HepG2 (cell line): ENCODE results near the gene ZNF444. TPM values are rescaled to one million over a fixed set of nuclear protein-coding genes. Genes with fewer than 3 reads are reported as not detected.
A peak's percentile ranks its signal among the peaks of the same experiment; 100 is the strongest.

Experiments used
- ERF ChIP-seq: IDR thresholded peaks from 2 replicates; pipeline ENCODE4 v1.6.1; 2018; ENCODE audit warnings: missing biosample characterization, missing genetic modification reagents
- GABPB1 ChIP-seq: IDR thresholded peaks from 2 replicates; pipeline ENCODE4 v1.6.1; 2016; ENCODE audit warnings: mild to moderate bottlenecking, missing genetic modification reagents, moderate library complexity, missing compliant biosample characterization
- MIER3 ChIP-seq: IDR thresholded peaks from 2 replicates; pipeline ENCODE4 v1.6.1; 2016; ENCODE audit warnings: missing compliant biosample characterization, borderline replicate concordance
- NFKB2 ChIP-seq: sonication (generic); formaldehyde crosslinking; IDR thresholded peaks from 2 replicates; pipeline ENCODE4 v1.4.0; 2020; ENCODE audit warnings: missing genetic modification reagents, borderline replicate concordance
- SATB2 ChIP-seq: sonication (generic); formaldehyde crosslinking; IDR thresholded peaks from 2 replicates; pipeline ENCODE4 v1.5.0; 2020; ENCODE audit warnings: missing genetic modification reagents
- U2AF1 ChIP-seq: fragments of 200-400 bp; formaldehyde crosslinking; optimal IDR thresholded peaks from 2 replicates; pipeline ENCODE3; 2017; ENCODE audit warnings: mild to moderate bottlenecking, low read depth, low read length
- ZNF124 ChIP-seq: sonication (generic); formaldehyde crosslinking; IDR thresholded peaks from 2 replicates; pipeline ENCODE4 v1.4.0; 2020; ENCODE audit warnings: missing genetic modification reagents
- ZNF296 ChIP-seq: sonication (generic); formaldehyde crosslinking; conservative IDR thresholded peaks from 2 replicates; pipeline ENCODE4 v1.5.0; 2020; ENCODE audit warnings: mild to moderate bottlenecking, missing genetic modification reagents
- ZNF572 ChIP-seq: sonication (generic); formaldehyde crosslinking; IDR thresholded peaks from 2 replicates; pipeline ENCODE4 v1.5.1; 2020; ENCODE audit warnings: mild to moderate bottlenecking, missing genetic modification reagents
- ZNF724P ChIP-seq: sonication (generic); formaldehyde crosslinking; IDR thresholded peaks from 2 replicates; pipeline ENCODE4 v1.8.0; 2022; ENCODE audit warnings: missing genetic modification reagents, borderline replicate concordance
- ZNF878 ChIP-seq: sonication (generic); formaldehyde crosslinking; IDR thresholded peaks from 2 replicates; pipeline ENCODE4 v1.8.1; 2023; ENCODE audit warnings: mild to moderate bottlenecking, missing genetic modification reagents, moderate library complexity
- polyA plus RNA-seq, 8 experiments: library from polyadenylated mRNA; depleted of rRNA in 3 of 8; stranded (reverse) in 7 of 8; unstranded in 1 of 8; fragments of >200 nt; fragmentation: Illumina TruSeq in 4 of 8; extraction: Trizol in 4 of 8; gene quantifications; 2 replicates each; pipeline versions ENCODE4 v1.2.1 to v1.2.3, GENCODE V29; 2011 to 2016; ENCODE audit warnings: low read depth in 4 of 8, missing spikeins in 1 of 8, mixed read lengths in 1 of 8; ENCODE audit not compliant: insufficient read depth in 1 of 8
- total RNA-seq, 5 experiments: library from RNA; depleted of rRNA; stranded (reverse); fragments of >200 nt; fragmentation: Illumina TruSeq; extraction: Trizol; gene quantifications; 2 replicates each; pipeline ENCODE4 v1.2.3, GENCODE V29; 2016; ENCODE audit warnings: low read depth in 1 of 5
- TF ChIP-seq, protein P1 (sequence below): sonication (generic); formaldehyde crosslinking; IDR thresholded peaks from 2 replicates; pipeline ENCODE4 v1.5.1; 2020; ENCODE audit warnings: mild to moderate bottlenecking, missing genetic modification reagents, borderline replicate concordance
- TF ChIP-seq, protein P2 (sequence below): IDR thresholded peaks from 2 replicates; pipeline ENCODE4 v1.6.1; 2016; ENCODE audit warnings: missing genetic modification reagents, missing compliant biosample characterization
- TF ChIP-seq, protein P3 (sequence below): sonication (generic); formaldehyde crosslinking; IDR thresholded peaks from 2 replicates; pipeline ENCODE4 v1.8.0; 2022; ENCODE audit warnings: mild to moderate bottlenecking, missing genetic modification reagents
- TF ChIP-seq, protein P4 (sequence below), 2 experiments: fragments of 450-650 bp in 1 of 2; sonication (generic) in 1 of 2; formaldehyde crosslinking; IDR thresholded peaks; 2 replicates each; pipeline versions ENCODE4 v1.5.0 to v1.8.0; 2020 to 2022; ENCODE audit warnings: mild to moderate bottlenecking in 1 of 2, missing genetic modification reagents in 1 of 2
- TF ChIP-seq, protein P5 (sequence below): sonication (generic); formaldehyde crosslinking; IDR thresholded peaks from 2 replicates; pipeline ENCODE4 v1.4.0; 2020; ENCODE audit warnings: mild to moderate bottlenecking, missing genetic modification reagents
- TF ChIP-seq, protein P6 (sequence below): sonication (generic); formaldehyde crosslinking; IDR thresholded peaks from 2 replicates; pipeline ENCODE4 v1.8.0; 2023; ENCODE audit warnings: mild to moderate bottlenecking, missing genetic modification reagents

ZNF444 gene
- total and polyA plus RNA-seq, 2 of the 13 experiments (the other 11 are each of a cell fraction or from before 2014, with no cell fraction given): 27.4 to 30.3 TPM

DNA sequence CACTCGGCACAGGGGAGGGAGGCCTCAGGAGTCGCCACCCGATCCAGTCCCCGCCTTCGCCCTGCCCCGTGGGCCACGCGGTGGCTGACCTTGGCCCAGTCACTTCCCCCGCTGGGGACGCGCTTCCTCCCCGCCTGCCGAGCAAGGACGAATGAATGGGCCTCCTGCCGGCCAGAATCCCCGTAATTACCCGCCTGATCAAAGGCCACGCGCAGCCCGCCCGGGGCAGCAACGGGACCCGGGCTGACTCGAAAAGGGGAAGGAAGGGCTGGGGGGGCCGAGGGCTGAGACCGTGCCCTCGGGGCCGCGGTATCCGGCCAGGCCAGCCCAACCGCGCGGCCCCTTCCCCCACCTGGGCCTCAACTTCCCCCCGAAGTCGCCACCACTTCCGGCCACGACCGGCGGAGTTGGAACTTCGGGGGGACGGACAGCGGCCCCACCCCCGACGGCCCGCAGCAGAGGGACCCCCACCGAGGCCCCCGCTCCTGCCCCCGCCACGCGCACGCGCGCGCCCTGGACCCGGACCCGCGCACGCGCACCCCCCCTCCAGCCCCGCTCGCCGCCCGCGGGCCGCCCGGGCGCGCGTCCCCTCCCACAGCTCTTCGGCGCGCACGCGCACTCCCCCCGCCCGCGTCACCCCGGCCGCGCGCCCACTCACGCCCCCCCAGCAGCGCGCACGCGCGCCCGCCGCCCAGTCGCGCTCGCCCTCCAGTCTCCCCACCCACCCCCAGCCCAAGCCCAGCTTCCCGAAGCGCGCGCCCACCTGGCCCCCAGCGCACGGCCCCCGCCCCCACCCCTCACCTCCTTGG is 20.5 kb upstream of the ZNF444 start (continued):
- TF ChIP-seq, protein P1, sequence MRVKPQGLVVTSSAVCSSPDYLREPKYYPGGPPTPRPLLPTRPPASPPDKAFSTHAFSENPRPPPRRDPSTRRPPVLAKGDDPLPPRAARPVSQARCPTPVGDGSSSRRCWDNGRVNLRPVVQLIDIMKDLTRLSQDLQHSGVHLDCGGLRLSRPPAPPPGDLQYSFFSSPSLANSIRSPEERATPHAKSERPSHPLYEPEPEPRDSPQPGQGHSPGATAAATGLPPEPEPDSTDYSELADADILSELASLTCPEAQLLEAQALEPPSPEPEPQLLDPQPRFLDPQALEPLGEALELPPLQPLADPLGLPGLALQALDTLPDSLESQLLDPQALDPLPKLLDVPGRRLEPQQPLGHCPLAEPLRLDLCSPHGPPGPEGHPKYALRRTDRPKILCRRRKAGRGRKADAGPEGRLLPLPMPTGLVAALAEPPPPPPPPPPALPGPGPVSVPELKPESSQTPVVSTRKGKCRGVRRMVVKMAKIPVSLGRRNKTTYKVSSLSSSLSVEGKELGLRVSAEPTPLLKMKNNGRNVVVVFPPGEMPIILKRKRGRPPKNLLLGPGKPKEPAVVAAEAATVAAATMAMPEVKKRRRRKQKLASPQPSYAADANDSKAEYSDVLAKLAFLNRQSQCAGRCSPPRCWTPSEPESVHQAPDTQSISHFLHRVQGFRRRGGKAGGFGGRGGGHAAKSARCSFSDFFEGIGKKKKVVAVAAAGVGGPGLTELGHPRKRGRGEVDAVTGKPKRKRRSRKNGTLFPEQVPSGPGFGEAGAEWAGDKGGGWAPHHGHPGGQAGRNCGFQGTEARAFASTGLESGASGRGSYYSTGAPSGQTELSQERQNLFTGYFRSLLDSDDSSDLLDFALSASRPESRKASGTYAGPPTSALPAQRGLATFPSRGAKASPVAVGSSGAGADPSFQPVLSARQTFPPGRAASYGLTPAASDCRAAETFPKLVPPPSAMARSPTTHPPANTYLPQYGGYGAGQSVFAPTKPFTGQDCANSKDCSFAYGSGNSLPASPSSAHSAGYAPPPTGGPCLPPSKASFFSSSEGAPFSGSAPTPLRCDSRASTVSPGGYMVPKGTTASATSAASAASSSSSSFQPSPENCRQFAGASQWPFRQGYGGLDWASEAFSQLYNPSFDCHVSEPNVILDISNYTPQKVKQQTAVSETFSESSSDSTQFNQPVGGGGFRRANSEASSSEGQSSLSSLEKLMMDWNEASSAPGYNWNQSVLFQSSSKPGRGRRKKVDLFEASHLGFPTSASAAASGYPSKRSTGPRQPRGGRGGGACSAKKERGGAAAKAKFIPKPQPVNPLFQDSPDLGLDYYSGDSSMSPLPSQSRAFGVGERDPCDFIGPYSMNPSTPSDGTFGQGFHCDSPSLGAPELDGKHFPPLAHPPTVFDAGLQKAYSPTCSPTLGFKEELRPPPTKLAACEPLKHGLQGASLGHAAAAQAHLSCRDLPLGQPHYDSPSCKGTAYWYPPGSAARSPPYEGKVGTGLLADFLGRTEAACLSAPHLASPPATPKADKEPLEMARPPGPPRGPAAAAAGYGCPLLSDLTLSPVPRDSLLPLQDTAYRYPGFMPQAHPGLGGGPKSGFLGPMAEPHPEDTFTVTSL (CRISPR knock-in tag): no peak
- TF ChIP-seq ZNF724P (CRISPR knock-in tag) (peak; percentile 90; the same call in 1 of the 2 replicates), ZNF878 (CRISPR knock-in tag) (0 out of 2 replicates have a peak, but pooled peaks have one; percentile 30), ZNF572 (0 out of 2 replicates have a peak, but pooled peaks have one; percentile 37), ZNF296 (CRISPR knock-in tag) (peak; percentile 91; the same call in 1 of the 2 replicates), NFKB2 (peak; percentile 49; the same call in 1 of the 2 replicates), GABPB1 (CRISPR knock-in tag) (peak; percentile 91), ZNF124 (CRISPR knock-in tag) (0 out of 2 replicates have a peak, but pooled peaks have one; percentile 50), U2AF1 (peak; percentile 27), SATB2 (CRISPR knock-in tag) (no peak), ERF (peak; percentile 90), MIER3 (CRISPR knock-in tag) (peak; percentile 91; the same call in 1 of the 2 replicates)
- TF ChIP-seq, protein P2, sequence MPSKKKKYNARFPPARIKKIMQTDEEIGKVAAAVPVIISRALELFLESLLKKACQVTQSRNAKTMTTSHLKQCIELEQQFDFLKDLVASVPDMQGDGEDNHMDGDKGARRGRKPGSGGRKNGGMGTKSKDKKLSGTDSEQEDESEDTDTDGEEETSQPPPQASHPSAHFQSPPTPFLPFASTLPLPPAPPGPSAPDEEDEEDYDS (CRISPR knock-in tag): peak; percentile 62
- TF ChIP-seq, protein P3, sequence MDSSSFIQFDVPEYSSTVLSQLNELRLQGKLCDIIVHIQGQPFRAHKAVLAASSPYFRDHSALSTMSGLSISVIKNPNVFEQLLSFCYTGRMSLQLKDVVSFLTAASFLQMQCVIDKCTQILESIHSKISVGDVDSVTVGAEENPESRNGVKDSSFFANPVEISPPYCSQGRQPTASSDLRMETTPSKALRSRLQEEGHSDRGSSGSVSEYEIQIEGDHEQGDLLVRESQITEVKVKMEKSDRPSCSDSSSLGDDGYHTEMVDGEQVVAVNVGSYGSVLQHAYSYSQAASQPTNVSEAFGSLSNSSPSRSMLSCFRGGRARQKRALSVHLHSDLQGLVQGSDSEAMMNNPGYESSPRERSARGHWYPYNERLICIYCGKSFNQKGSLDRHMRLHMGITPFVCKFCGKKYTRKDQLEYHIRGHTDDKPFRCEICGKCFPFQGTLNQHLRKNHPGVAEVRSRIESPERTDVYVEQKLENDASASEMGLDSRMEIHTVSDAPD (CRISPR knock-in tag): no peak
- TF ChIP-seq, protein P4, sequence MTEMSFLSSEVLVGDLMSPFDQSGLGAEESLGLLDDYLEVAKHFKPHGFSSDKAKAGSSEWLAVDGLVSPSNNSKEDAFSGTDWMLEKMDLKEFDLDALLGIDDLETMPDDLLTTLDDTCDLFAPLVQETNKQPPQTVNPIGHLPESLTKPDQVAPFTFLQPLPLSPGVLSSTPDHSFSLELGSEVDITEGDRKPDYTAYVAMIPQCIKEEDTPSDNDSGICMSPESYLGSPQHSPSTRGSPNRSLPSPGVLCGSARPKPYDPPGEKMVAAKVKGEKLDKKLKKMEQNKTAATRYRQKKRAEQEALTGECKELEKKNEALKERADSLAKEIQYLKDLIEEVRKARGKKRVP (CRISPR knock-in tag; IDR thresholded peaks at IDR 0.05): peak in 1 of 2 experiments; percentile 48; a peak in 1 of 4 replicates
- TF ChIP-seq, protein P5, sequence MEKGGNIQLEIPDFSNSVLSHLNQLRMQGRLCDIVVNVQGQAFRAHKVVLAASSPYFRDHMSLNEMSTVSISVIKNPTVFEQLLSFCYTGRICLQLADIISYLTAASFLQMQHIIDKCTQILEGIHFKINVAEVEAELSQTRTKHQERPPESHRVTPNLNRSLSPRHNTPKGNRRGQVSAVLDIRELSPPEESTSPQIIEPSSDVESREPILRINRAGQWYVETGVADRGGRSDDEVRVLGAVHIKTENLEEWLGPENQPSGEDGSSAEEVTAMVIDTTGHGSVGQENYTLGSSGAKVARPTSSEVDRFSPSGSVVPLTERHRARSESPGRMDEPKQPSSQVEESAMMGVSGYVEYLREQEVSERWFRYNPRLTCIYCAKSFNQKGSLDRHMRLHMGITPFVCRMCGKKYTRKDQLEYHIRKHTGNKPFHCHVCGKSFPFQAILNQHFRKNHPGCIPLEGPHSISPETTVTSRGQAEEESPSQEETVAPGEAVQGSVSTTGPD (CRISPR knock-in tag): no peak
- TF ChIP-seq, protein P6, sequence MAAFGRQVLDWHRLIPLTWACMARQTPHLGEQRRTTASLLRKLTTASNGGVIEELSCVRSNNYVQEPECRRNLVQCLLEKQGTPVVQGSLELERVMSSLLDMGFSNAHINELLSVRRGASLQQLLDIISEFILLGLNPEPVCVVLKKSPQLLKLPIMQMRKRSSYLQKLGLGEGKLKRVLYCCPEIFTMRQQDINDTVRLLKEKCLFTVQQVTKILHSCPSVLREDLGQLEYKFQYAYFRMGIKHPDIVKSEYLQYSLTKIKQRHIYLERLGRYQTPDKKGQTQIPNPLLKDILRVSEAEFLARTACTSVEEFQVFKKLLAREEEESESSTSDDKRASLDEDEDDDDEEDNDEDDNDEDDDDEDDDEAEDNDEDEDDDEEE (CRISPR knock-in tag): no peak
